ENCODE data around the gene DLL4.

DNA sequence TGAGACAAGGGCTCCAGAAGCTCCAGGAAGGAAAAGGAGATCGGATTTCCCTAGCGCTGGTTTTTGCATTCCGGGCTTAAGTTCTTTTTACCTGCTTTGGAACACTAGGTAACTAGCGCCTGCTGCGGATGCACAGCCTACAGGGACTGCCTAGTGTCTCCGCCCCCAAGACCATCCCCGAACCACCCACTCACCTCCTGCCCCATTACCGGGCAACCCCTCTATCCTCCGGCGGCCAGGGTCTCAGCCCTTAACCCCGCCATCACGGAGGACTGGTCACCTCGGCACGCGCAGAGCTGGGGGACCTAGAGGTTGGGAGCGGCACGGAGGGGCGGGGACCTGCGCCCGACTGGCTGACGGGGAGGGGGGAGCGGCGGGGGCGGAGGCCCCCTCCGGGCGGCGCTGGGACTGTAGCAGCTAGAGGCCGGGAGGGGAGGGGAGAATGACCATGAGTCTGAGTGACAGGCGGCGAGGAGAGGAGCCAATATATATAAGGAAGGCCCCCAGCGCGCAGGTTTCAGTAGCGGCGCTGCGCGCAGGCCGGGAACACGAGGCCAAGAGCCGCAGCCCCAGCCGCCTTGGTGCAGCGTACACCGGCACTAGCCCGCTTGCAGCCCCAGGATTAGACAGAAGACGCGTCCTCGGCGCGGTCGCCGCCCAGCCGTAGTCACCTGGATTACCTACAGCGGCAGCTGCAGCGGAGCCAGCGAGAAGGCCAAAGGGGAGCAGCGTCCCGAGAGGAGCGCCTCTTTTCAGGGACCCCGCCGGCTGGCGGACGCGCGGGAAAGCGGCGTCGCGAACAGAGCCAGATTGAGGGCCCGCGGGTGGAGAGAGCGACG, at the start of gene DLL4:
- TF ChIP-seq, protein P1, sequence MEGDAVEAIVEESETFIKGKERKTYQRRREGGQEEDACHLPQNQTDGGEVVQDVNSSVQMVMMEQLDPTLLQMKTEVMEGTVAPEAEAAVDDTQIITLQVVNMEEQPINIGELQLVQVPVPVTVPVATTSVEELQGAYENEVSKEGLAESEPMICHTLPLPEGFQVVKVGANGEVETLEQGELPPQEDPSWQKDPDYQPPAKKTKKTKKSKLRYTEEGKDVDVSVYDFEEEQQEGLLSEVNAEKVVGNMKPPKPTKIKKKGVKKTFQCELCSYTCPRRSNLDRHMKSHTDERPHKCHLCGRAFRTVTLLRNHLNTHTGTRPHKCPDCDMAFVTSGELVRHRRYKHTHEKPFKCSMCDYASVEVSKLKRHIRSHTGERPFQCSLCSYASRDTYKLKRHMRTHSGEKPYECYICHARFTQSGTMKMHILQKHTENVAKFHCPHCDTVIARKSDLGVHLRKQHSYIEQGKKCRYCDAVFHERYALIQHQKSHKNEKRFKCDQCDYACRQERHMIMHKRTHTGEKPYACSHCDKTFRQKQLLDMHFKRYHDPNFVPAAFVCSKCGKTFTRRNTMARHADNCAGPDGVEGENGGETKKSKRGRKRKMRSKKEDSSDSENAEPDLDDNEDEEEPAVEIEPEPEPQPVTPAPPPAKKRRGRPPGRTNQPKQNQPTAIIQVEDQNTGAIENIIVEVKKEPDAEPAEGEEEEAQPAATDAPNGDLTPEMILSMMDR (IDR thresholded peaks at IDR 0.05): no peak
- TF ChIP-seq POLR2A (IDR thresholded peaks at IDR 0.05): peak; percentile 67 to 70

Data from uterus (tissue), 2 donors.